Right cardiac atrium (tissue), 5 donors: Measurements from ENCODE around the gene NR1D1. TPM values are rescaled to one million over a fixed set of nuclear protein-coding genes. Genes with fewer than 3 reads are reported as not detected.

Experiments
- ATAC-seq, 2 donors: fragments of 200-7000 bp; cut with Tn5 transposase; one replicate each; pipeline versions ENCODE4 v1.8.0 to v1.9.1; 2020; ENCODE audit warnings: moderate library complexity in 2 of 2, mild to moderate bottlenecking in 1 of 2
- DNase-seq, 3 donors: peaks; one replicate each; pipeline ENCODE4 v3.0.0-alpha.2; 2020
- H3K27ac ChIP-seq: one replicate; pipeline ENCODE4 v1.5.1; 2013; ENCODE audit warnings: mild to moderate bottlenecking, low read length, control low read depth, moderate library complexity
- H3K27me3 ChIP-seq: one replicate; pipeline ENCODE4 v1.6.1; 2013; ENCODE audit not compliant: control insufficient read depth, insufficient read depth
- H3K4me1 ChIP-seq: one replicate; pipeline ENCODE4 v1.6.1; 2013; ENCODE audit warnings: low read length; ENCODE audit not compliant: control insufficient read depth, insufficient read depth
- H3K4me3 ChIP-seq: one replicate; pipeline ENCODE4 v1.5.1; 2013; ENCODE audit warnings: low read length, control low read depth
- H3K9me3 ChIP-seq: one replicate; pipeline ENCODE4 v1.6.1; 2013; ENCODE audit warnings: low read length; ENCODE audit not compliant: control insufficient read depth
- WGBS: extraction: QIAGEN DNeasy Blood & Tissue Kit; methylation state at CpG from one replicate; pipeline ENCODE4 v1.1.7; 2013; 5-methylcytosine and 5-hydroxymethylcytosine counted together
- intact Hi-C, 4 donors: fragments of 100-400 bp; cut with DNase I; formaldehyde crosslinking; loops; one replicate each; pipeline versions ENCODE4 v1.11.0 to v1.14.0; 2022 to 2023
- polyA plus RNA-seq: library from polyadenylated mRNA; stranded (reverse); fragments of 200-250 nt; gene quantifications from one replicate; pipeline ENCODE4 v1.2.3, GENCODE V29; 2013
- total RNA-seq, 4 donors: library from RNA; stranded (reverse); fragmentation: NEBNext Ultra II Directional; extraction: Animal tissue kit (Norgen Biotek cat#: 25700); gene quantifications; one replicate each; pipeline ENCODE4 v1.2.1, GENCODE V29; 2021
- donor health status: healthy with polysubstance abuse.
- donor health status: DM: no; HTN: yes; CAD: no.
- donor health status: DM: no; HTN: no; CAD: no.
- donor health status: DM: no; HTN: yes; CAD: no; lungs with severe emphysema.
- donor health status: DM: yes; HTN: yes; CAD: no.

Gene NR1D1
- total and polyA plus RNA-seq, 5 donors = 10.2 to 25.1 (median 16.4) TPM

DNA sequence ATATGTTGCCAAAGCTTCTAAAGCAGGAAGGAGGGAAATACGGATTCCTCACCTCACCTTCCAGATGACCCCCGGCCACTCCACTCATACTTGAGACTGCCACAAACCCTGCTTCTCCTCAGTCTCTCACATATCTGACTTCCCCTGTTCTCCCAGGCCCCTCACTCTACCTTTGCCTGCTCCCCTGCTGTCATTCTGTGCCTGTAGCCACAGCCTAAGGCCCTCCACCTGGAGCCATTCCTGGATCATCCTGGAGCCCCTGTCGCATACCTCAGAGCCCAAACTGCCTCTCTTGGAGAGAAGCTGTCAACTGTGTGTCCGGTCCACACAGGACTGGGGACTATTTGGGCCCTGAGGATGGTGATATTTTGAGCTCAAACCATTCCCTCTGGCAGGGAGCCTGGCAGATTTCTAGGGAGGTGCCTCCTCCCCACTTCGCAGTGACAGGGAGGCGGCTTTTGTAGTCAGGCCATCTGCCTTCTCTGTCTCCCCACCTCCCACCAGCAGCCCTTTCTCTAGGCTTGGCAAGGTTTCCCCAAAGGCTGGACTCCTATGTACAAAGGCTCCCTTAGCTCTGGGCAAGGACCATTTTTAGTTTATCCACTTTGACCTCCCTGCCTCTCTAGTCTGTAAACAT, 43.9 kb downstream of the NR1D1 start:
- peak in 1 of 3 donors; percentile 62 for DNase-seq
- H3K27me3 ChIP-seq = no peaks in the 10 kb centered on the region
- H3K4me3 ChIP-seq = no peak overlapping the region
- peak in 1 of 2 donors; percentile 4 for ATAC-seq
- peak overlapping the region; percentile 80 for H3K27ac ChIP-seq
- intact Hi-C loops = no loop called here
- 60% methylated on average over 6 of the region's 6 CpGs for WGBS
- H3K4me1 ChIP-seq = no peaks in the 10 kb centered on the region
- no peaks in the 10 kb centered on the region for H3K9me3 ChIP-seq

Other genes with a start within 250 kb of the NR1D1 start
- 1 to 10 TPM in 1 of 4 donors, under 1 TPM in 3; 0.28 to 1.3 (median 0.71) TPM for gene IKZF3, start 236.3 kb downstream of the NR1D1 start, total RNA-seq
- gene IKZF3, start 236.3 kb downstream of the NR1D1 start, polyA plus RNA-seq = 0.14 TPM
- gene ZPBP2, start 232.4 kb downstream of the NR1D1 start, total RNA-seq = not detected
- not detected for gene ZPBP2, start 232.4 kb downstream of the NR1D1 start, polyA plus RNA-seq
- 1 to 10 TPM; 1.9 to 2.9 (median 2.4) TPM for gene GSDMB, start 182.0 kb downstream of the NR1D1 start, total RNA-seq
- 1.8 TPM for gene GSDMB, start 182.0 kb downstream of the NR1D1 start, polyA plus RNA-seq
- gene ORMDL3, start 173.0 kb downstream of the NR1D1 start, total RNA-seq = 10 to 100 TPM; 37.0 to 42.3 (median 39.3) TPM
- gene ORMDL3, start 173.0 kb downstream of the NR1D1 start, polyA plus RNA-seq = 46.6 TPM
- not detected for gene LRRC3C, start 172.9 kb downstream of the NR1D1 start, total RNA-seq
- not detected for gene LRRC3C, start 172.9 kb downstream of the NR1D1 start, polyA plus RNA-seq
- gene GSDMA, start 137.6 kb downstream of the NR1D1 start, total RNA-seq = under 1 TPM in 3 of 4 donors, not detected in 1; 0.29 to 0.97 (median 0.53) TPM
- gene GSDMA, start 137.6 kb downstream of the NR1D1 start, polyA plus RNA-seq = not detected
- 10 to 100 TPM; 80.0 to 83.1 (median 81.1) TPM for gene PSMD3, start 119.8 kb downstream of the NR1D1 start, total RNA-seq
- gene PSMD3, start 119.8 kb downstream of the NR1D1 start, polyA plus RNA-seq = 85.8 TPM
- gene CSF3, start 85.1 kb downstream of the NR1D1 start, total RNA-seq = under 1 TPM in 2 of 4 donors, not detected in 2; 0.40 to 0.58 TPM
- 0.97 TPM for gene CSF3, start 85.1 kb downstream of the NR1D1 start, polyA plus RNA-seq
- gene MED24, start 46.2 kb downstream of the NR1D1 start, total RNA-seq = 10 to 100 TPM; 54.3 to 60.5 (median 54.7) TPM
- 45.1 TPM for gene MED24, start 46.2 kb downstream of the NR1D1 start, polyA plus RNA-seq
- 10 to 100 TPM; 80.6 to 99.5 (median 95.9) TPM for gene THRA, start 37.6 kb downstream of the NR1D1 start, total RNA-seq
- 73.3 TPM for gene THRA, start 37.6 kb downstream of the NR1D1 start, polyA plus RNA-seq
- gene MSL1, start 21.4 kb upstream of the NR1D1 start, total RNA-seq = 10 to 100 TPM; 53.6 to 57.3 (median 55.2) TPM
- gene MSL1, start 21.4 kb upstream of the NR1D1 start, polyA plus RNA-seq = 44.8 TPM
- 10 to 100 TPM; 50.2 to 56.7 (median 50.7) TPM for gene CASC3, start 39.9 kb upstream of the NR1D1 start, total RNA-seq
- gene CASC3, start 39.9 kb upstream of the NR1D1 start, polyA plus RNA-seq = 23.4 TPM
- gene RAPGEFL1, start 76.9 kb upstream of the NR1D1 start, total RNA-seq = 1 to 10 TPM; 2.7 to 5.6 (median 4.1) TPM
- 3.8 TPM for gene RAPGEFL1, start 76.9 kb upstream of the NR1D1 start, polyA plus RNA-seq
- gene WIPF2, start 118.7 kb upstream of the NR1D1 start, total RNA-seq = 10 to 100 TPM; 11.1 to 14.6 (median 13.5) TPM
- 8.2 TPM for gene WIPF2, start 118.7 kb upstream of the NR1D1 start, polyA plus RNA-seq
- gene CDC6, start 187.3 kb upstream of the NR1D1 start, total RNA-seq = 1 to 10 TPM; 1.0 to 1.8 (median 1.3) TPM
- 0.36 TPM for gene CDC6, start 187.3 kb upstream of the NR1D1 start, polyA plus RNA-seq
- gene RARA, start 208.6 kb upstream of the NR1D1 start, total RNA-seq = 10 to 100 TPM; 26.2 to 39.0 (median 29.1) TPM
- 28.3 TPM for gene RARA, start 208.6 kb upstream of the NR1D1 start, polyA plus RNA-seq